ENCODE measurements around the gene CCS. TPM values are rescaled to one million over a fixed set of nuclear protein-coding genes. Genes with fewer than 3 reads are reported as not detected.

CCS gene
- total and polyA plus RNA-seq, 9 of the 15 experiments (the other 6 are each of a cell fraction or from before 2014, with no cell fraction given) = 1.1 to 46.6 (median 26.8) TPM

- in situ Hi-C loops (cut with MboI) = no loop called here
- Histone ChIP-seq H3K36me3 (ENCODE audit: control insufficient read depth, insufficient read depth, low read length) (peaks cover 4% of the 10 kb centered on the region; the same call in 2 of the 3 replicates), H3K9ac (ENCODE audit: insufficient read depth in 1 of 2, low read depth in 2 of 2, low read length in 2 of 2) (no peak overlapping the region), H3K79me2 (ENCODE audit: control insufficient read depth, insufficient read depth, low read length) (peaks cover 25% of the 10 kb centered on the region), H4K20me1 (replicated peaks; ENCODE audit: control insufficient read depth, insufficient read depth, low read length) (peaks cover 9% of the 10 kb centered on the region), H3K4me2 (ENCODE audit: insufficient read depth, low read length) (no peak overlapping the region), H3K27ac (ENCODE audit: extremely low read depth, low read depth, low read length) (no peak overlapping the region), H3K9me3 (replicated peaks; ENCODE audit: control insufficient read depth, insufficient read depth, low read depth, low read length) (no peaks in the 10 kb centered on the region), H3K9me1 (ENCODE audit: control insufficient read depth, insufficient read depth, low read length) (no peaks in the 10 kb centered on the region), H3K4me1 (replicated peaks in 1 of 2; ENCODE audit: control insufficient read depth in 2 of 2, insufficient read depth in 2 of 2, low read length in 2 of 2) (peaks cover 3 to 27% of the 10 kb centered on the region in 2 experiments; a peak in 3 of 5 replicates), H3K27me3 (ENCODE audit: control insufficient read depth in 2 of 2, insufficient read depth in 2 of 2, low read length in 2 of 2) (no peaks in the 10 kb centered on the region), H2AFZ (ENCODE audit: low read depth, low read length) (no peak overlapping the region), H3K4me3 (no peak overlapping the region)
- BruUV-seq (replicated peaks) = no TSS peak
- no peak for TF ChIP-seq SMARCB1 (IDR thresholded peaks at IDR 0.05; ENCODE audit: insufficient read length, low read depth)
- no peak for TF ChIP-seq THAP7 (CRISPR knock-in tag; IDR thresholded peaks at IDR 0.05)
- TF ChIP-seq GATAD2A (IDR thresholded peaks at IDR 0.05) = no peak
- no peak for TF ChIP-seq ZKSCAN3 (CRISPR knock-in tag; IDR thresholded peaks at IDR 0.05)
- TF ChIP-seq E2F4 (CRISPR knock-in tag; IDR thresholded peaks at IDR 0.05; ENCODE audit: low read depth) = no peak
- no peak for TF ChIP-seq PHB2 (IDR thresholded peaks at IDR 0.05; ENCODE audit: low read depth)
- TF ChIP-seq ZNF217 (CRISPR knock-in tag; IDR thresholded peaks at IDR 0.05) = no peak
- TF ChIP-seq DEAF1 (CRISPR knock-in tag; IDR thresholded peaks at IDR 0.05) = no peak
- TF ChIP-seq HDAC6 (IDR thresholded peaks at IDR 0.05; ENCODE audit: low read depth, low read length) = no peak
- TF ChIP-seq ZNF121 (CRISPR knock-in tag; conservative IDR thresholded peaks at IDR 0.05) = no peak
- no peak for TF ChIP-seq ATF3 (IDR thresholded peaks at IDR 0.05)
- no peak for TF ChIP-seq ATF3 (CRISPR knock-in tag; conservative IDR thresholded peaks at IDR 0.05)
- no peak for TF ChIP-seq ZNF12 (CRISPR knock-in tag; IDR thresholded peaks at IDR 0.05)
- TF ChIP-seq SMAD4 (CRISPR knock-in tag; conservative IDR thresholded peaks at IDR 0.05) = no peak
- intact Hi-C loops (cut with micrococcal nuclease) = no loop called here
- FAIRE-seq (no peak), DNase-seq (ENCODE audit: extremely low read depth in 1 of 4, low spot score in 3 of 4) (no peak), ATAC-seq (no peak)
- POLR2A ChIA-PET = interaction anchor here (0.6 to 1.6 kb wide), 3 partner anchors 18 to 122 kb away, joined by 3 to 6 read pairs (median 5); no protein-coding TSS in a partner anchor
- 63% methylated on average over 1 of the region's 1 CpG for WGBS (ENCODE audit: insufficient coverage, low coverage, missing lambda C conversion rate)
- CTCF ChIA-PET (ENCODE audit: low intra/inter-chr PET ratio) = no interaction called here
Measured at GRCh38 chr11:66612458-66612857, 19.5 kb downstream of the CCS start.
